ENCODE measurements around the gene PTCH2. TPM values are rescaled to one million over a fixed set of nuclear protein-coding genes. Genes with fewer than 3 reads are reported as not detected.

Gene PTCH2
- total and polyA plus RNA-seq, 2 of the 13 experiments (the other 11 are each of a cell fraction or from before 2014, with no cell fraction given), result 0.60 to 1.5 TPM

DNA sequence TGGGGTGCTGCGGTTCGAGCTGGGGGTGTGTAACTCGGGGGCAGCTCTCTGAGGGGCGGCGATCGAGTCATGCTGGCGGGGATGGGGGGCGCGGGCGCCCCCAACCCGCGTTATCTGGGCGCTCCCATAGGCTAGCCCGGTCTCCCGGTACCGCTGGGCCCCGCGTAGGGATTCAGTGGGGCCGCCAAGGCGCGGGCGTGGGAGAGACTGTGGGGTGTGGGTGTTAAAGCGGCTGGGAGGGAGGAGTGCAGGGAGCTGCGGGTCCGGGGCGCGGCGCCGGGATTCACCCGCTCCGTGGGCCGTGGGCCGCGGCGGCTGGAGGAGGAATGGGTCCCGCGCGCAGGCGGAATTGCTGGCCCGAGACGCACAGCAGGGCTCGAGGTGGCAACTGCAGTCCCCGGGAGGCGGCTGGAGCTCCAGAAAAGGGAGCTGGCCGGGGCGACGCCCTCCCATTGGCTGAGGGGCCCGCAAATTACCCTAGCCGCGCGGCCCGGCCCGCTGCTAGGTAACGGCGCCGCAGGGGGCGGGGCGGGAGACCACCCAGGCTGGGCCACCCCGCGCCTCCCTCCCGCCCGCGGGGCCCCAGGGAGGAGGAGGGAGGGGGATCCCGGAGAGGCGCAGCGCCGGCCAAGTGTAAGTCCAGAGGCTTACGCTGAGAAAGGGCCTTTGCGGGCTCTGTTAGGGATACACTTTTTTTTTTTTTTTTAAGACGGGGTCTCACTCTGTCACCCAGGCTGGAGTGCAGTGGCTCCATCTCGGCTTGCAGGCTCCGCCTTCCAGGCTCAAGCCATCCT, at the start of gene PTCH2 (continued):
- TF ChIP-seq KLF16 (CRISPR knock-in tag; IDR thresholded peaks at IDR 0.05) (no peak), ZNF615 (CRISPR knock-in tag; IDR thresholded peaks at IDR 0.05; ENCODE audit: borderline replicate concordance) (no peak), KDM4B (CRISPR knock-in tag; IDR thresholded peaks at IDR 0.05) (no peak), ZNF781 (CRISPR knock-in tag; IDR thresholded peaks at IDR 0.05; ENCODE audit: borderline replicate concordance, not compliant biosample characterization) (no peak), MTA1 (CRISPR knock-in tag; IDR thresholded peaks at IDR 0.05; ENCODE audit: borderline replicate concordance) (no peak), U2AF2 (IDR thresholded peaks at IDR 0.05; ENCODE audit: low read depth, low read length) (no peak), ZNF367 (CRISPR knock-in tag; IDR thresholded peaks at IDR 0.05; ENCODE audit: borderline replicate concordance) (no peak), HNRNPLL (IDR thresholded peaks at IDR 0.05; ENCODE audit: low read depth, low read length, poor library complexity, severe bottlenecking) (peak; percentile 39), YEATS2 (CRISPR knock-in tag; IDR thresholded peaks at IDR 0.05; ENCODE audit: borderline replicate concordance) (no peak), ZNF253 (CRISPR knock-in tag; IDR thresholded peaks at IDR 0.05; ENCODE audit: borderline replicate concordance) (no peak), JUND (CRISPR knock-in tag; IDR thresholded peaks at IDR 0.05) (no peak), ZNF20 (CRISPR knock-in tag; IDR thresholded peaks at IDR 0.05) (no peak), ZNF33A (CRISPR knock-in tag; IDR thresholded peaks at IDR 0.05; ENCODE audit: borderline replicate concordance) (no peak), CREB1 (IDR thresholded peaks at IDR 0.05) (no peak), CREB1 (CRISPR knock-in tag; IDR thresholded peaks at IDR 0.05) (0 out of 2 replicates have a peak, but pooled peaks have one; percentile 23), ARNT (IDR thresholded peaks at IDR 0.05) (no peak), ZBTB8A (CRISPR knock-in tag; IDR thresholded peaks at IDR 0.05; ENCODE audit: borderline replicate concordance, low read depth) (no peak), RAD21 (CRISPR knock-in tag; IDR thresholded peaks at IDR 0.05) (no peak), ATM (IDR thresholded peaks at IDR 0.05; ENCODE audit: borderline replicate concordance) (no peak)
- TF ChIP-seq, protein P1, sequence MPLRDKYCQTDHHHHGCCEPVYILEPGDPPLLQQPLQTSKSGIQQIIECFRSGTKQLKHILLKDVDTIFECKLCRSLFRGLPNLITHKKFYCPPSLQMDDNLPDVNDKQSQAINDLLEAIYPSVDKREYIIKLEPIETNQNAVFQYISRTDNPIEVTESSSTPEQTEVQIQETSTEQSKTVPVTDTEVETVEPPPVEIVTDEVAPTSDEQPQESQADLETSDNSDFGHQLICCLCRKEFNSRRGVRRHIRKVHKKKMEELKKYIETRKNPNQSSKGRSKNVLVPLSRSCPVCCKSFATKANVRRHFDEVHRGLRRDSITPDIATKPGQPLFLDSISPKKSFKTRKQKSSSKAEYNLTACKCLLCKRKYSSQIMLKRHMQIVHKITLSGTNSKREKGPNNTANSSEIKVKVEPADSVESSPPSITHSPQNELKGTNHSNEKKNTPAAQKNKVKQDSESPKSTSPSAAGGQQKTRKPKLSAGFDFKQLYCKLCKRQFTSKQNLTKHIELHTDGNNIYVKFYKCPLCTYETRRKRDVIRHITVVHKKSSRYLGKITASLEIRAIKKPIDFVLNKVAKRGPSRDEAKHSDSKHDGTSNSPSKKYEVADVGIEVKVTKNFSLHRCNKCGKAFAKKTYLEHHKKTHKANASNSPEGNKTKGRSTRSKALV (CRISPR knock-in tag; IDR thresholded peaks at IDR 0.05), result peak; percentile 92
- TF ChIP-seq, protein P2, sequence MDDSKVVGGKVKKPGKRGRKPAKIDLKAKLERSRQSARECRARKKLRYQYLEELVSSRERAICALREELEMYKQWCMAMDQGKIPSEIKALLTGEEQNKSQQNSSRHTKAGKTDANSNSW (CRISPR knock-in tag; IDR thresholded peaks at IDR 0.05; ENCODE audit: borderline replicate concordance), result no peak
- TF ChIP-seq, protein P3, sequence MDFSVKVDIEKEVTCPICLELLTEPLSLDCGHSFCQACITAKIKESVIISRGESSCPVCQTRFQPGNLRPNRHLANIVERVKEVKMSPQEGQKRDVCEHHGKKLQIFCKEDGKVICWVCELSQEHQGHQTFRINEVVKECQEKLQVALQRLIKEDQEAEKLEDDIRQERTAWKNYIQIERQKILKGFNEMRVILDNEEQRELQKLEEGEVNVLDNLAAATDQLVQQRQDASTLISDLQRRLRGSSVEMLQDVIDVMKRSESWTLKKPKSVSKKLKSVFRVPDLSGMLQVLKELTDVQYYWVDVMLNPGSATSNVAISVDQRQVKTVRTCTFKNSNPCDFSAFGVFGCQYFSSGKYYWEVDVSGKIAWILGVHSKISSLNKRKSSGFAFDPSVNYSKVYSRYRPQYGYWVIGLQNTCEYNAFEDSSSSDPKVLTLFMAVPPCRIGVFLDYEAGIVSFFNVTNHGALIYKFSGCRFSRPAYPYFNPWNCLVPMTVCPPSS (IDR thresholded peaks at IDR 0.05), result no peak
- TF ChIP-seq, protein P4, sequence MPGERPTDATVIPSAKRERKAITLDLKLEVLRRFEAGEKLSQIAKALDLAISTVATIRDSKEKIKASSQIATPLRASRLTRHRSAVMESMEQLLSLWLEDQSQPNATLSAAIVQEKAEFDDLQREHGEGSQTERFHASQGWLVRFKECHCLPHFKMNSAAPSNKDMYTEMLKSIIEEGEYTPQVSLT (CRISPR knock-in tag; IDR thresholded peaks at IDR 0.05; ENCODE audit: borderline replicate concordance, low read depth), result no peak

Data from HepG2 (cell line).